HEK293 (cell line): ENCODE data around the gene HERPUD2.
A peak's percentile ranks its signal among the peaks of the same experiment; 100 is the strongest.

ENCODE experiments used
- ATF2 ChIP-seq: fragments of 450-650 bp; formaldehyde crosslinking; IDR thresholded peaks from 2 replicates; pipeline ENCODE4 v1.5.1; 2016; ENCODE audit warnings: missing biosample characterization, missing genetic modification characterization, low read depth
- CTCF ChIP-seq: fragments of 450-650 bp; formaldehyde crosslinking; IDR thresholded peaks from 2 replicates; pipeline ENCODE4 v1.5.1; 2016; ENCODE audit warnings: missing biosample characterization, missing genetic modification characterization
- GLIS2 ChIP-seq: fragments of 450-650 bp; formaldehyde crosslinking; IDR thresholded peaks from 2 replicates; pipeline ENCODE4 v1.5.1; 2016; ENCODE audit warnings: missing biosample characterization, missing genetic modification characterization
- HOXA7 ChIP-seq: sonication (generic); formaldehyde crosslinking; IDR thresholded peaks from 2 replicates; pipeline ENCODE4 v1.8.1; 2022; ENCODE audit warnings: missing genetic modification reagents, borderline replicate concordance
- KLF17 ChIP-seq: fragments of 450-650 bp; formaldehyde crosslinking; IDR thresholded peaks from 2 replicates; pipeline ENCODE4 v1.5.1; 2016; ENCODE audit warnings: missing biosample characterization, missing genetic modification characterization
- PRDM10 ChIP-seq: fragments of 450-650 bp; formaldehyde crosslinking; IDR thresholded peaks from 2 replicates; pipeline ENCODE4 v1.5.1; 2016; ENCODE audit warnings: missing biosample characterization, missing genetic modification characterization
- SP7 ChIP-seq: fragments of 450-650 bp; formaldehyde crosslinking; IDR thresholded peaks from 2 replicates; pipeline ENCODE4 v1.5.1; 2016; ENCODE audit warnings: missing biosample characterization, missing genetic modification characterization
- ZBTB20 ChIP-seq: fragments of 450-650 bp; formaldehyde crosslinking; IDR thresholded peaks from 2 replicates; pipeline ENCODE4 v1.5.1; 2016; ENCODE audit warnings: missing biosample characterization, missing genetic modification characterization
- ZBTB26 ChIP-seq: fragments of 450-650 bp; formaldehyde crosslinking; optimal IDR thresholded peaks from 2 replicates; pipeline ENCODE3; 2016; ENCODE audit warnings: missing biosample characterization, mild to moderate bottlenecking, missing genetic modification characterization
- ZEB2 ChIP-seq: fragments of 450-650 bp; formaldehyde crosslinking; IDR thresholded peaks from 2 replicates; pipeline ENCODE4 v1.5.1; 2016; ENCODE audit warnings: missing biosample characterization, missing genetic modification characterization
- ZFP69B ChIP-seq: fragments of 450-650 bp; formaldehyde crosslinking; IDR thresholded peaks from 2 replicates; pipeline ENCODE4 v1.5.1; 2016; ENCODE audit warnings: missing biosample characterization, missing genetic modification characterization
- ZNF133 ChIP-seq: fragments of 450-650 bp; formaldehyde crosslinking; IDR thresholded peaks from 2 replicates; pipeline ENCODE4 v1.5.1; 2016; ENCODE audit warnings: missing biosample characterization, missing genetic modification characterization
- ZNF335 ChIP-seq: fragments of 450-650 bp; formaldehyde crosslinking; conservative IDR thresholded peaks from 2 replicates; pipeline ENCODE4 v1.5.1; 2016; ENCODE audit warnings: missing biosample characterization, missing genetic modification characterization
- ZNF518A ChIP-seq: fragments of 450-650 bp; formaldehyde crosslinking; conservative IDR thresholded peaks from 2 replicates; pipeline ENCODE4 v1.5.1; 2016; ENCODE audit warnings: low read depth, missing biosample characterization, missing genetic modification characterization
- ZNF660 ChIP-seq: fragments of 450-650 bp; IDR thresholded peaks from 2 replicates; pipeline ENCODE4 v1.5.1; 2018; ENCODE audit warnings: missing biosample characterization, mild to moderate bottlenecking, missing genetic modification characterization
- ZNF664 ChIP-seq: fragments of 450-650 bp; formaldehyde crosslinking; IDR thresholded peaks from 2 replicates; pipeline ENCODE4 v1.5.1; 2016; ENCODE audit warnings: missing biosample characterization, missing genetic modification characterization
- ZNF692 ChIP-seq: fragments of 450-650 bp; formaldehyde crosslinking; IDR thresholded peaks from 2 replicates; pipeline ENCODE4 v1.5.1; 2016; ENCODE audit warnings: missing biosample characterization, missing genetic modification characterization
- ZSCAN18 ChIP-seq: fragments of 450-650 bp; formaldehyde crosslinking; IDR thresholded peaks from 2 replicates; pipeline ENCODE4 v1.5.1; 2016; ENCODE audit warnings: missing biosample characterization, missing genetic modification characterization
- ZSCAN30 ChIP-seq: fragments of 450-650 bp; IDR thresholded peaks from 2 replicates; pipeline ENCODE4 v1.5.1; 2018; ENCODE audit warnings: missing biosample characterization, mild to moderate bottlenecking, missing genetic modification characterization, moderate library complexity
- ZXDB ChIP-seq: fragments of 450-650 bp; formaldehyde crosslinking; IDR thresholded peaks from 2 replicates; pipeline ENCODE4 v1.5.1; 2016; ENCODE audit warnings: missing biosample characterization, missing genetic modification characterization

HERPUD2 gene

GRCh38 chr7:35694784-35695472 is at the start of gene HERPUD2 (continued):
- TF ChIP-seq KLF17 (tag by site-specific recombination) (peak; percentile 57), ATF2 (no peak), ZBTB26 (tag by site-specific recombination) (peak; percentile 82), ZNF692 (peak; percentile 97), ZSCAN18 (tag by site-specific recombination) (no peak), ZNF664 (no peak), ZSCAN30 (no peak), ZFP69B (tag by site-specific recombination) (peak; percentile 93), ZNF335 (tag by site-specific recombination) (peak; percentile 87), ZXDB (tag by site-specific recombination) (peak; percentile 96), GLIS2 (tag by site-specific recombination) (peak; percentile 41; the same call in 1 of the 2 replicates), HOXA7 (CRISPR knock-in tag) (no peak), ZNF518A (tag by site-specific recombination) (peak; percentile 65), ZNF660 (tag by site-specific recombination) (peak; percentile 62; the same call in 1 of the 2 replicates), ZNF133 (no peak), ZEB2 (tag by site-specific recombination) (peak; percentile 75), ZBTB20 (peak; percentile 68), PRDM10 (tag by site-specific recombination) (peak; percentile 53), CTCF (tag by site-specific recombination) (peak; percentile 69), SP7 (tag by site-specific recombination) (peak; percentile 69)
